HG03457 (cell line): ENCODE results near the gene CLSTN3.

Experiments
- ATAC-seq: cut with Tn5 transposase; IDR thresholded peaks from one replicate; pipeline ENCODE4 v1.9.1; 2021; ENCODE audit warnings: moderate number of reproducible peaks; ENCODE audit not compliant: unreplicated experiment

Gene CLSTN3

DNA sequence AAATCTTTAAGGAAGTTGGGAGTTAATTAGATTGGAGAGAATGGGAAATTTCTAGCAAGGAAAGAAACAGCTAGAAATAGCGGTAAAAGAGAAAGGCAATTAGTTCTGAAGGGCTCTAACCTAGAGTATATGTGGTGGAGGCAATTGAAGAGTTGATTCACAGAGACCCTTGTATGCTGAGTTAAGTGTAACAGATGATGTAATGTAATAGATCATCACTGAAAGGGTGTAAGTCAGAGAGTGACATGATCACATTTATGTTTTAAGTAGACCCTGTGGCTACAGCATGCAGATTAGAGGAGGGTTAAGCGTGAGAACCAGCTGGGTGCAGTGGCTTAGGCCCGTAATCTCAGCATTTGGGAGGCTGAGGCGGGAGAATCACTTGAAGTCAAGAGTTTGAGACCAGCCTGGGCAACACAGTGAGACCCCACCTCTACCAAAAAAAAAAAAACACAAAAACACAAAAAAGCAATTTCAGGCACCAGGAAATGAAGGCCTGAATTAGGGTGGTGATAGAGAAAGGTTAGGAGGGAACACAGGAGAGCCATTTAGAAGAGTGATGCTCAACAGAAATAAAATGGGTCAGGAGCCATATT, 4.4 kb upstream of the CLSTN3 start:
- ATAC-seq = no peak

DNA sequence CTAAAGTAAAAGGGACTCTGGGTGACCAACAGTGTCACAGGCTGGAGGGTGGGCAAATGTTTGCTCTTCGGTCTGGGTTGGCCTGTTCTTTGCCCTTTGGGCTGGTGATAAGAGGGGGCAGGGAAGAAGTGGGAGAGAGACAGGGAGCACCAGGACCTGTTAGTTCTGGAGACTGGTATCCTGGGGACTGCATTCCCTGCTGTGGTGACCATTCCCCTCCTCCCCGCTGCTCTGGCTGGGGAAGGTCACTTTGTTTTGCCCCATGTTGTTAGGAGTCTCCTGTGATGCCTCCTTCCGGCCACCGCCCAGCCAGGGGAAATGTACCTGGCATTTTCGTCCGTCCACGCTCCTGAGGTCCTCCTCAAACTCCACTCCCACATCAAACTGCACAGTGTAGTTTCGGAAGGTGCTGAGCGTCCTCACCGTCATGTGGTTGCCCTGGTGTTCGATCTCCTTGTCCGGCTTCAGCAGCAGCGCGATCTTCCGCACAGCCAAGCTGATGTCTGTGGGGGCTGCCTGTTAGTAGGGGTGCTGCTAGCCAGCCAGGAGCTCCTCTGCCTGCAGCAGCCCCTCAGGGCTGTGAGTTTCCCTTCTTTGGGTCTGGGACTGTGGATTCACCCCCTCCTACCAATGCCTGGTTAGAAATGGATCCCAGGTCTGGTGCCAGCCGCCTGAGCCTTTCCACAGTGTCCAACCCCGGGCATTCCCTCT, 2.1 kb upstream of the CLSTN3 start:
- no peak for ATAC-seq

GRCh38 chr12:7128681-7129286, 1.4 kb upstream of the CLSTN3 start, which contains the start of gene RBP5:
Gene RBP5, minus strand, starts transcription at chr12:7128889. Its CDS starts 114 bp downstream, at chr12:7128775.
- ATAC-seq = no peak

DNA sequence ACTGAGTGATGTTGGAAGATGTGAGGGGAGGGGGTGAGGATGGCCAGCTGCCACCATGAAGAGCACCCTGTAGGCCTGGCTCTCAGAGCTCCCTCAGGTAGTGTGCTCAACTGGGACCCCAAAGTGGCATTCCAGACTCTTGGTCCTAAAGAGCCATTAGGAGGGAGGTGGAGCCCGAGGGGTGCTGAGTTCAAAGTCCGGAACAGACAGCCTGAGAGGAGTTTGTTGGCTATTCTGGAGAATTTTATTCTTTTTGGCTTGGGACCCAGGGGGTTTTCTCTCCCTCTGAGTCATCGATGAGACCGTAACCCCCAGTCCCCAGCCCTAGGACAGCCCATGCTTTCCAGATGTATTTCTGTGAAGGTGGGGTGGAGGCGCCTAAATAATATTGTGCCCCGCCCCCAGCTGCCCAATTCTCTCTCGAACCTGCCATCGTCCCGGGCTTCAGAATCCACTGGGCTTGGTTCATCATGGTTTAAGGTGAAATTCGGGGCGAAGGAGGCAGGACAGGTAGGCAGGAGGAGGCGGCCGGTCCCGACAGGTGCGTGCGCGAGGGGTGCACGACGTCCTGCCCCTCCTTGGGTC, 792 bp upstream of the CLSTN3 start:
- ATAC-seq = no peak

DNA sequence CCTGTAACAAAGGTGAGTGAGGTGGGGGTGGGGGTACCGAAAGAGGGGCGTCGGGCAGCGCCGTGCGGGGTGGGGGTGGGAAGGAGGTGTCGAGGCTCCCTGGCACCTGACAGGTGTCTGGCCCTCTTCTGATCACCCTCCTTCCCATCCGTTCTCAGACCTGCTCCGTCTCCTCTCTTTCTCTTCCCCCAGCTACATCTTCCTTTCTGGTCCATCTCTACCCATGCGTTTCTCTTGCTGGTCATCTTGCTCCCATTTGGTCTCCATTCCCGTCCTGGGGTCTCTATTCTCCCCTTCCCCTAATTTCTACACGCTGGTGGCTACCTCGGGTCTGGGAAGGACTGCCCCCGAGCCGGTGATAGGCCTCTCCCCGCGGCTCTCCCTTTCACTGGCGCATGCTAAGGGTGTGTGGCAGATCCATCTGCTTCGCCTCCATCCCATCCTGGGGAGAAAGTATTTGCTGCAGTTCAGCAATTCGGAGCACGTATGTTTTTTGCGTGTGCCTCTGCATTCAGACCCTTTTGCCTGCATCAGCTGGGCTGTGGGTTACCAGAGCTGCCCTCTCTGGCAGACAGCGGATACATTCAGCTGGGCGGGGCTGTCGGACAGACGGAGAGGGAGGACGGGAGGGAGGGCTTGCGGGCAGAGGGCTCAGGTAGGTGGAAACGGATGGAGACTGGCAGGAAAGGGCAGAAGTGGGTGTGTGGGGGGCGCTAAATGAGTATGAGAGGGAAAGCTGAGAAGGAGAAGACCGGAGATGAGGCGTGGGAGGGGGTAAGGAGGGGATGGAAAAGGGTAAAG, 730 bp downstream of the CLSTN3 start:
- ATAC-seq = no peak

DNA sequence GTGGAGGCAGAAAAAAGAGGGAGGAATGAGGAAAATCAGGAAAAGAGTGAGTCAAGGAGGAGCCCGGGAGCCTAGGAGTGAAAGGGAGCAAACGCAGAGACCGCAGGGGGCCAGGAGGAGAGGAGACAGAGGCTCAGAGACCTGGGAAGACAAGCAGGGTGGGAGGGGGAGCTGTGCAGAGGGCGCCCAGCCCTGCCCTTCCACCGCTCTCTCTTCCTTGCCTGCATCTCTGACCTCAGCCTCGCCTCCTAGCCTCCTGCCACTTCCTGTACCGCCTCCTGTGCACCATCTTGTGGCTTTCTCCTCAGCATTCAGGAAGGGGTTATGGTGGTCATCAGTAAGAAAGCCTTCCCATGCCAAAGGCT, 1.3 kb downstream of the CLSTN3 start:
- ATAC-seq = no peak

DNA sequence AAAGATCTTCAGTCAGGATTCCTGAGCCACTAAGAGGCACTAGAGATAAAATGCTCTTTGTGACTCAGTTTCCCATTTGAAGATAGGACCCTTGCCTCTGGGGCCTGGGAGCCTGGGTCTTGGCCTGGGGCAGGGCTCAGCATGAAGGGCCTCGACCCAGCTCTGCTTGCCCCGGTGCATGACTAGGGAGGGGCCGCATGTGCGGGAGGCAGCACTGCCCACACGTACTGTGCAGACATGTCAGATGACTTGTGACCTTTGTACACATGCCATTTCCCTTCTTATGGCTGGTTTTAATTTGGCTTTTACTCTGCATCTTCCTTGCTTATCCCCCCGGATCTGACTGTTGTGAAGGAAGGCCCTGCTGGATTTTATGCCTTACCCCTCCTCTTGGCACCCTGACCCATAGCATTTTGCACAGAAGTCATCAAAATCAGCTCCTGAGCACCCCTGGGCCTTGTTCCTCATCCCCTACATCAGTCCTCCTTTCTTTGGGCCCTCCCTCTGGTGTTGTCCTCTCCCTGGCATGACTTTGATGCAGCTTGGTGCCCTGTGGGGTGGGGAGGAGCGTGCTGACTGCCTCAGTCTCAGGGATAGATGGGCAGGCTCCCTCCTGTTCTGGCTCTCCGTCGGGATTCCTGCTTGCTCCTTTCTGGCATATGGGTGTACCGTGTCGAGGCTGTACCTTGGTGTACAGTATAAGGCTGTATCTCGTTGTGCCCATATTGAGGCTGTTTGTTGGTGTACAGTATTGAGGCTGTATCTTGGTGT, 4.4 kb downstream of the CLSTN3 start:
- ATAC-seq = no peak

DNA sequence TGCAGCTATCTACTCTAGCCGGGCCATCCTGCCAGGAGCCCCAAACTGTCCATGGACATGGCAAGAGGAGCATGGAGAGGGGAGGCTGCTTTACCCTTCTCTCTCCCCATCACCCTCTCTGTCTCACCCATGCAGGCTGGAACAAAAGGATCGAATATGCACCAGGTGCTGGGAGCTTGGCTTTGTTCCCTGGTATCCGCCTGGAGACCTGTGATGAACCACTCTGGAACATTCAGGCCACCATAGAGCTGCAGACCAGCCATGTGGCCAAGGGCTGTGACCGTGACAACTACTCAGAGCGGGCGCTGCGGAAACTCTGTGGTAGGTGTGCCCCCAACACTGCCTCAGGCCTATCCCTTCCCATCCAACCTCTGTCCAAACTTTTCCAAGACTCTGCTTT, 5.9 kb downstream of the CLSTN3 start:
- ATAC-seq = no peak

- no peak for ATAC-seq
Observed at GRCh38 chr12:7136676-7137075, 6.5 kb downstream of the CLSTN3 start.

GRCh38 chr12:7137908-7138307, 7.7 kb downstream of the CLSTN3 start:
- no peak for ATAC-seq

GRCh38 chr12:7139200-7139599, 9.0 kb downstream of the CLSTN3 start:
- ATAC-seq = no peak

GRCh38 chr12:7141351-7142005, 11.3 kb downstream of the CLSTN3 start:
- ATAC-seq = no peak

- ATAC-seq = no peak
Observed at GRCh38 chr12:7142056-7142644, 12.0 kb downstream of the CLSTN3 start.

GRCh38 chr12:7142809-7143465, 12.8 kb downstream of the CLSTN3 start:
- no peak for ATAC-seq

DNA sequence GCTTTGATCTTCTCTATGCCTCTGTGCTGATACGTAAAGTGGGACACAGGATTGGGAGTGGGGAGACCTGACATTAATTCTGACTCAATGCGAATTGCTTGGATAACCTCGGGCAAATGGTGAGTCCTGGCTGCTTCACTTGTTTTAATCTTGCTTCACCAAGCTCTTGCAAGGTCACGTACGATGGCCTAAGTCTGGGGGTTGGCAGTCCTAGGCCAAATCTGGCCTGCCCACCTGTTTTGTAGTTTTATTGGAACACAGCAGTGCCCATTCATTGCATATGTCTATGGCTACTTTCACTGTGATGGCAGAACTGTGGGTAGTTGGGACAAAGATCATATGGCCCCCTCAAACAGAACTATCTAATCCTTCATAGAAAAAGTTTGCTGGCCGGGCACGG, 13.4 kb downstream of the CLSTN3 start:
- no peak for ATAC-seq

- ATAC-seq = no peak
Observed at GRCh38 chr12:7144414-7145120, 14.4 kb downstream of the CLSTN3 start.

DNA sequence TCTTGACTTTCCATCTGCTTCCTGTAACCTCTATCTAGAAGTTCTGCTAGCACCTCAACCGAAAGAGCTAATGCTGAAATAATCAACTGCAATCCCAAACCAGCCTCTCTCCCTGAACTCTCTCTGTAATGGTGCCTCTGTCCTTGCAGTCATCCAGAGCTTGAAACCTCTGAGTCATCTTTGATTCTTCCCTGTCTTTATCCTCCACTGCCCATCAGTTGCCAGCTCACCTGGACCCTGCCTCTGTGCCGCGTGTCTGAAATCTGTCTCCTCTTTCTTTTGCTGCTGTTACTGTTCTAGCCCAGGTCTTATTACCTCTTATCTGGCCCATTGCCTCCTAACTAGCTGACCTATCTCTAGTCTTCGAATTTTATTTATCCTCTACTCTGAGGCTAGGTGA, 15.5 kb downstream of the CLSTN3 start:
- ATAC-seq = no peak

- ATAC-seq = no peak
Observed at GRCh38 chr12:7146228-7146627, 16.1 kb downstream of the CLSTN3 start.
